ENCODE results near the gene TAP1.

- no peak for TF ChIP-seq POLR2A (IDR thresholded peaks at IDR 0.05)
- TF ChIP-seq, protein P1, sequence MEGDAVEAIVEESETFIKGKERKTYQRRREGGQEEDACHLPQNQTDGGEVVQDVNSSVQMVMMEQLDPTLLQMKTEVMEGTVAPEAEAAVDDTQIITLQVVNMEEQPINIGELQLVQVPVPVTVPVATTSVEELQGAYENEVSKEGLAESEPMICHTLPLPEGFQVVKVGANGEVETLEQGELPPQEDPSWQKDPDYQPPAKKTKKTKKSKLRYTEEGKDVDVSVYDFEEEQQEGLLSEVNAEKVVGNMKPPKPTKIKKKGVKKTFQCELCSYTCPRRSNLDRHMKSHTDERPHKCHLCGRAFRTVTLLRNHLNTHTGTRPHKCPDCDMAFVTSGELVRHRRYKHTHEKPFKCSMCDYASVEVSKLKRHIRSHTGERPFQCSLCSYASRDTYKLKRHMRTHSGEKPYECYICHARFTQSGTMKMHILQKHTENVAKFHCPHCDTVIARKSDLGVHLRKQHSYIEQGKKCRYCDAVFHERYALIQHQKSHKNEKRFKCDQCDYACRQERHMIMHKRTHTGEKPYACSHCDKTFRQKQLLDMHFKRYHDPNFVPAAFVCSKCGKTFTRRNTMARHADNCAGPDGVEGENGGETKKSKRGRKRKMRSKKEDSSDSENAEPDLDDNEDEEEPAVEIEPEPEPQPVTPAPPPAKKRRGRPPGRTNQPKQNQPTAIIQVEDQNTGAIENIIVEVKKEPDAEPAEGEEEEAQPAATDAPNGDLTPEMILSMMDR (IDR thresholded peaks at IDR 0.05), result no peak
These were observed 12.8 kb downstream of the TAP1 start for GRCh38 chr6:32840604-32841246.
